Natural killer cell treated with Interleukin-12 subunit alpha and Interleukin-12 subunit beta and Interleukin-15 and Interleukin-18, amount 100 ng/mL, for 72 hours (primary cell): ENCODE data around the gene MARCKS. TPM values are rescaled to one million over a fixed set of nuclear protein-coding genes. Genes with fewer than 3 reads are reported as not detected.
A peak's percentile ranks its signal among the peaks of the same experiment; 100 is the strongest.

Experiments used
- ATAC-seq, 2 donors: fragments of 150-1000 bp; cut with Tn5 transposase in 1 of 2; sonication (Bioruptor Pico), chemical (Tn5 transposase) in 1 of 2; 2 replicates each; pipeline ENCODE4 v1.10.0; 2021
- DNase-seq: peaks from one replicate; pipeline ENCODE4 v3.0.0; 2022; ENCODE audit warnings: low spot score
- H3K27ac Mint-ChIP-seq, 2 donors: 1 replicate in 1 of 2; 2 replicates in 1 of 2; pipeline ENCODE4 v1.8.0; 2022; ENCODE audit warnings: mixed read lengths in 2 of 2, mild to moderate bottlenecking in 1 of 2, moderate library complexity in 1 of 2
- H3K27me3 Mint-ChIP-seq, 2 donors: 1 replicate in 1 of 2; 2 replicates in 1 of 2; pipeline ENCODE4 v1.8.0; 2022; ENCODE audit warnings: mixed read lengths in 2 of 2
- H3K36me3 Mint-ChIP-seq: one replicate; pipeline ENCODE4 v1.8.0; 2022; ENCODE audit warnings: mixed read lengths
- H3K4me1 Mint-ChIP-seq, 2 donors: 1 replicate in 1 of 2; 2 replicates in 1 of 2; pipeline ENCODE4 v1.8.0; 2022; ENCODE audit warnings: low read depth in 2 of 2, mixed read lengths in 2 of 2, mild to moderate bottlenecking in 1 of 2
- H3K4me3 Mint-ChIP-seq: one replicate; pipeline ENCODE4 v1.8.0; 2022; ENCODE audit warnings: mixed read lengths
- H3K9me3 Mint-ChIP-seq: 2 replicates; pipeline ENCODE4 v1.8.0; 2022; ENCODE audit warnings: mixed read lengths
- total RNA-seq, 2 donors: library from RNA; stranded (reverse); gene quantifications; one replicate each; pipeline ENCODE4 v1.2.3, GENCODE V29; 2022

The MARCKS gene
- total RNA-seq, 2 donors from 2014 or later, result 0.74 to 1.1 TPM

GRCh38 chr6:113857556-113858479 lies 673 bp downstream of the MARCKS start:
- no peak for ATAC-seq
- Mint-ChIP-seq H3K4me1 (peaks cover 10 to 12% of the 10 kb centered on the region in 2 donors), H3K27ac (peak overlapping the region in 1 of 2 donors; percentile 70), H3K36me3 (no peaks in the 10 kb centered on the region), H3K27me3 (peaks cover 16 to 26% of the 10 kb centered on the region in 2 donors), H3K9me3 (no peaks in the 10 kb centered on the region), H3K4me3 (no peak overlapping the region)
- no peak for DNase-seq

GRCh38 chr6:113858480-113859348 lies 1.6 kb downstream of the MARCKS start:
- ATAC-seq (peak; percentile 97 to 98), DNase-seq (peak; percentile 86)
- peak overlapping the region in 1 of 2 donors; percentile 70 for H3K27ac Mint-ChIP-seq
- H3K4me1 Mint-ChIP-seq, result peaks cover 10 to 12% of the 10 kb centered on the region in 2 donors
- H3K27me3 Mint-ChIP-seq, result peaks cover 7 to 20% of the 10 kb centered on the region in 2 donors
- H3K9me3 Mint-ChIP-seq, result no peaks in the 10 kb centered on the region
- H3K36me3 Mint-ChIP-seq, result no peaks in the 10 kb centered on the region
- peak overlapping the region; percentile 30 for H3K4me3 Mint-ChIP-seq

GRCh38 chr6:113859349-113860180 lies 2.4 kb downstream of the MARCKS start:
- ATAC-seq, result no peak
- no peaks in the 10 kb centered on the region for H3K9me3 Mint-ChIP-seq
- peak overlapping the region; percentile 30 for H3K4me3 Mint-ChIP-seq
- peaks cover 10 to 12% of the 10 kb centered on the region in 2 donors for H3K4me1 Mint-ChIP-seq
- H3K27ac Mint-ChIP-seq, result no peak overlapping the region
- no peaks in the 10 kb centered on the region for H3K36me3 Mint-ChIP-seq
- no peak for DNase-seq
- peaks cover 7 to 20% of the 10 kb centered on the region in 2 donors for H3K27me3 Mint-ChIP-seq

- H3K4me3 Mint-ChIP-seq, result peak overlapping the region; percentile 52
- DNase-seq (no peak), ATAC-seq (no peak)
- no peaks in the 10 kb centered on the region for H3K9me3 Mint-ChIP-seq
- peaks cover 7 to 19% of the 10 kb centered on the region in 2 donors for H3K27me3 Mint-ChIP-seq
- peaks cover 10 to 12% of the 10 kb centered on the region in 2 donors for H3K4me1 Mint-ChIP-seq
- H3K36me3 Mint-ChIP-seq, result no peaks in the 10 kb centered on the region
- H3K27ac Mint-ChIP-seq, result peak overlapping the region in 1 of 2 donors; percentile 67
Observed at GRCh38 chr6:113860181-113860955, 3.2 kb downstream of the MARCKS start.

GRCh38 chr6:113862112-113862511 lies 5.0 kb downstream of the MARCKS start:
- no peak for ATAC-seq
- DNase-seq, result no peak
- no peaks in the 10 kb centered on the region for H3K36me3 Mint-ChIP-seq
- no peaks in the 10 kb centered on the region for H3K9me3 Mint-ChIP-seq
- H3K27me3 Mint-ChIP-seq, result peaks cover 7 to 21% of the 10 kb centered on the region in 2 donors
- H3K4me3 Mint-ChIP-seq, result no peak overlapping the region
- H3K27ac Mint-ChIP-seq, result no peak overlapping the region
- peaks cover 10 to 12% of the 10 kb centered on the region in 2 donors for H3K4me1 Mint-ChIP-seq

- Mint-ChIP-seq H3K4me1 (peaks cover 0 to 9% of the 10 kb centered on the region in 2 donors), H3K36me3 (no peaks in the 10 kb centered on the region), H3K27me3 (peaks cover 6 to 11% of the 10 kb centered on the region in 2 donors)
Observed at GRCh38 chr6:113870917-113871316, 13.8 kb downstream of the MARCKS start.

GRCh38 chr6:113871975-113872374 lies 14.8 kb downstream of the MARCKS start:
- ATAC-seq (no peak), DNase-seq (no peak)
- H3K36me3 Mint-ChIP-seq, result no peaks in the 10 kb centered on the region
- H3K9me3 Mint-ChIP-seq, result no peaks in the 10 kb centered on the region
- H3K27me3 Mint-ChIP-seq, result peaks cover 3 to 11% of the 10 kb centered on the region in 2 donors
- no peak overlapping the region for H3K4me3 Mint-ChIP-seq
- H3K27ac Mint-ChIP-seq, result no peak overlapping the region
- H3K4me1 Mint-ChIP-seq, result peaks cover 0 to 9% of the 10 kb centered on the region in 2 donors

More at GRCh38 chr6:113870917-113871316, 13.8 kb downstream of the MARCKS start:
- ATAC-seq (no peak), DNase-seq (no peak)
- H3K4me3 Mint-ChIP-seq, result no peak overlapping the region
- H3K27ac Mint-ChIP-seq, result no peak overlapping the region
- H3K9me3 Mint-ChIP-seq, result no peaks in the 10 kb centered on the region

- no peaks in the 10 kb centered on the region for H3K9me3 Mint-ChIP-seq
- peaks cover 0 to 9% of the 10 kb centered on the region in 2 donors for H3K4me1 Mint-ChIP-seq
- H3K27ac Mint-ChIP-seq, result no peak overlapping the region
- no peaks in the 10 kb centered on the region for H3K36me3 Mint-ChIP-seq
- peaks cover 6 to 21% of the 10 kb centered on the region in 2 donors for H3K27me3 Mint-ChIP-seq
- ATAC-seq, result peak in 1 of 2 donors; percentile 41
- no peak for DNase-seq
- peak overlapping the region; percentile 25 for H3K4me3 Mint-ChIP-seq
Observed at GRCh38 chr6:113873043-113873667, 16.0 kb downstream of the MARCKS start.

GRCh38 chr6:113875470-113875869 lies 18.3 kb downstream of the MARCKS start:
- ATAC-seq (no peak), DNase-seq (no peak)
- H3K9me3 Mint-ChIP-seq, result no peaks in the 10 kb centered on the region
- peaks cover 0 to 9% of the 10 kb centered on the region in 2 donors for H3K4me1 Mint-ChIP-seq
- no peak overlapping the region for H3K4me3 Mint-ChIP-seq
- H3K27me3 Mint-ChIP-seq, result peaks cover 13 to 21% of the 10 kb centered on the region in 2 donors
- H3K27ac Mint-ChIP-seq, result no peak overlapping the region
- H3K36me3 Mint-ChIP-seq, result no peaks in the 10 kb centered on the region

- Mint-ChIP-seq H3K9me3 (no peaks in the 10 kb centered on the region), H3K27ac (no peak overlapping the region), H3K36me3 (no peaks in the 10 kb centered on the region), H3K27me3 (peaks cover 20 to 30% of the 10 kb centered on the region in 2 donors), H3K4me1 (peaks cover 0 to 9% of the 10 kb centered on the region in 2 donors), H3K4me3 (no peak overlapping the region)
- ATAC-seq, result no peak
- DNase-seq, result no peak
Observed at GRCh38 chr6:113876695-113877094, 19.6 kb downstream of the MARCKS start.

- Mint-ChIP-seq H3K4me3 (no peak overlapping the region), H3K36me3 (no peaks in the 10 kb centered on the region), H3K9me3 (no peaks in the 10 kb centered on the region), H3K4me1 (no peaks in the 10 kb centered on the region), H3K27ac (no peak overlapping the region), H3K27me3 (peaks cover 25 to 35% of the 10 kb centered on the region in 2 donors)
- peak in 1 of 2 donors; percentile 65 for ATAC-seq
- no peak for DNase-seq
Observed at GRCh38 chr6:113879186-113880096, 22.3 kb downstream of the MARCKS start.
